Measurements from ENCODE around the gene PTPRD. TPM values are rescaled to one million over a fixed set of nuclear protein-coding genes. Genes with fewer than 3 reads are reported as not detected.

PTPRD gene
- total and polyA plus RNA-seq, 2 donors (not counting 1 experiment from before 2014, with no cell fraction given): 0.35 to 4.8 TPM

GRCh38 chr9:8799615-8800014, 1813.2 kb downstream of the PTPRD start:
- Histone ChIP-seq H3K4me3 (replicated peaks in 1 of 4; ENCODE audit: control extremely low read depth in 1 of 4, insufficient read depth in 1 of 4, low read depth in 3 of 4, low read length in 4 of 4) (no peak overlapping the region), H3K4me1 (ENCODE audit: control insufficient read depth, extremely low read depth, insufficient read depth, low read length) (no peaks in the 10 kb centered on the region), H2AFZ (ENCODE audit: low read length) (no peak overlapping the region), H3K79me2 (ENCODE audit: control insufficient read depth, insufficient read depth, low read length) (no peaks in the 10 kb centered on the region), H3K36me3 (ENCODE audit: control insufficient read depth, insufficient read depth, low read length) (no peaks in the 10 kb centered on the region), H3K9me3 (ENCODE audit: control insufficient read depth, insufficient read depth, low read depth, low read length) (no peaks in the 10 kb centered on the region), H3K27me3 (ENCODE audit: control insufficient read depth, insufficient read depth, low read length) (no peaks in the 10 kb centered on the region), H4K20me1 (ENCODE audit: control insufficient read depth, extremely low read depth, insufficient read depth, low read length) (no peaks in the 10 kb centered on the region), H3K9ac (ENCODE audit: insufficient read depth, low read length) (no peak overlapping the region), H3K27ac (ENCODE audit: insufficient read depth, low read length) (no peak overlapping the region), H3K4me2 (ENCODE audit: extremely low read depth, insufficient read depth, low read length) (no peak overlapping the region)
- TF ChIP-seq CTCF (conservative IDR thresholded peaks at IDR 0.05 in 1 of 2, IDR thresholded peaks at IDR 0.05 in 1 of 2; ENCODE audit: low read depth in 1 of 2, low read length in 2 of 2) (no peak), EZH2 (IDR thresholded peaks at IDR 0.05; ENCODE audit: low read length, missing control alignments) (no peak)
- DNase-seq (ENCODE audit: low read depth in 2 of 2): no peak

GRCh38 chr9:8799206-8799605, 1813.6 kb downstream of the PTPRD start:
- DNase-seq (ENCODE audit: low read depth in 2 of 2): no peak
- Histone ChIP-seq H3K4me1 (ENCODE audit: control insufficient read depth, extremely low read depth, insufficient read depth, low read length) (no peaks in the 10 kb centered on the region), H3K4me2 (ENCODE audit: extremely low read depth, insufficient read depth, low read length) (no peak overlapping the region), H3K9me3 (ENCODE audit: control insufficient read depth, insufficient read depth, low read depth, low read length) (no peaks in the 10 kb centered on the region), H4K20me1 (ENCODE audit: control insufficient read depth, extremely low read depth, insufficient read depth, low read length) (no peaks in the 10 kb centered on the region), H3K79me2 (ENCODE audit: control insufficient read depth, insufficient read depth, low read length) (no peaks in the 10 kb centered on the region), H3K36me3 (ENCODE audit: control insufficient read depth, insufficient read depth, low read length) (no peaks in the 10 kb centered on the region), H2AFZ (ENCODE audit: low read length) (no peak overlapping the region), H3K9ac (ENCODE audit: insufficient read depth, low read length) (no peak overlapping the region), H3K27me3 (ENCODE audit: control insufficient read depth, insufficient read depth, low read length) (no peaks in the 10 kb centered on the region), H3K27ac (ENCODE audit: insufficient read depth, low read length) (no peak overlapping the region), H3K4me3 (replicated peaks in 1 of 4; ENCODE audit: control extremely low read depth in 1 of 4, insufficient read depth in 1 of 4, low read depth in 3 of 4, low read length in 4 of 4) (no peak overlapping the region)
- TF ChIP-seq EZH2 (IDR thresholded peaks at IDR 0.05; ENCODE audit: low read length, missing control alignments) (no peak), CTCF (conservative IDR thresholded peaks at IDR 0.05 in 1 of 2, IDR thresholded peaks at IDR 0.05 in 1 of 2; ENCODE audit: low read depth in 1 of 2, low read length in 2 of 2) (no peak)

DNA sequence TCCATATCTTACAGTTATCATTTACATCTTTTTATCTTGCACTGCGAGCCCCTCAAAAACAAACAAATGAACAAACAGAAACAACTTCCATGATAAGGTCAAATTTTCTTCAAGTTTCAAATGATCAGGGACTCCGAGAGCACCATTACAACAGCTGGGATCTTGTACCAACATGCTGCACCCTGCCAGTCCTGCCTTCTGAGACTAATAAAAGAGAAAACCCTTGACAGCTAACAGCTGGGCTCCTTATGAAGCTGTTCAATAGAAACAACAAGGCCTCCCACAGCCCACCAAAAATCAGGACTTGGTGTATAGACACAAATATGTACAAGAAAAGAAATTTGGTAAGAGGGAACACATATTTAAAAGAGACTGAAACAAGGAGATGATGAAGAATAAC, 1828.0 kb downstream of the PTPRD start:
- Histone ChIP-seq H2AFZ (ENCODE audit: low read length) (peak overlapping the region; percentile 12), H3K9ac (ENCODE audit: insufficient read depth, low read length) (no peak overlapping the region)
- no peak for TF ChIP-seq EZH2 (IDR thresholded peaks at IDR 0.05; ENCODE audit: low read length, missing control alignments)
- TF ChIP-seq CTCF (conservative IDR thresholded peaks at IDR 0.05 in 1 of 2, IDR thresholded peaks at IDR 0.05 in 1 of 2; ENCODE audit: low read depth in 1 of 2, low read length in 2 of 2): no peak

More for the DNA sequence above, 1828.0 kb downstream of the PTPRD start:
- Histone ChIP-seq H3K4me3 (replicated peaks in 1 of 4; ENCODE audit: control extremely low read depth in 1 of 4, insufficient read depth in 1 of 4, low read depth in 3 of 4, low read length in 4 of 4) (peak overlapping the region in 2 of 4 experiments; percentile 5 to 8), H3K79me2 (ENCODE audit: control insufficient read depth, insufficient read depth, low read length) (no peaks in the 10 kb centered on the region), H3K27me3 (ENCODE audit: control insufficient read depth, insufficient read depth, low read length) (no peaks in the 10 kb centered on the region), H3K9me3 (ENCODE audit: control insufficient read depth, insufficient read depth, low read depth, low read length) (no peaks in the 10 kb centered on the region), H3K4me2 (ENCODE audit: extremely low read depth, insufficient read depth, low read length) (peak overlapping the region; percentile 68), H3K4me1 (ENCODE audit: control insufficient read depth, extremely low read depth, insufficient read depth, low read length) (no peaks in the 10 kb centered on the region), H3K36me3 (ENCODE audit: control insufficient read depth, insufficient read depth, low read length) (no peaks in the 10 kb centered on the region), H4K20me1 (ENCODE audit: control insufficient read depth, extremely low read depth, insufficient read depth, low read length) (no peaks in the 10 kb centered on the region), H3K27ac (ENCODE audit: insufficient read depth, low read length) (no peak overlapping the region)
- DNase-seq (ENCODE audit: low read depth in 2 of 2): peak in 1 of 2 donors; percentile 74

All from fibroblast of lung (primary cell).